HG02885 (cell line): ENCODE data around the gene LMBR1L.
"Not testable (repeated sequence)": the region's sequence is repeated elsewhere in the genome, so short reads cannot be mapped to it uniquely, and the experiment has no call there.

Experiments
- ATAC-seq: cut with Tn5 transposase; IDR thresholded peaks from one replicate; pipeline ENCODE4 v1.9.1; 2021; ENCODE audit warnings: mild to moderate bottlenecking; ENCODE audit not compliant: unreplicated experiment, poor library complexity

Gene LMBR1L, protein sequence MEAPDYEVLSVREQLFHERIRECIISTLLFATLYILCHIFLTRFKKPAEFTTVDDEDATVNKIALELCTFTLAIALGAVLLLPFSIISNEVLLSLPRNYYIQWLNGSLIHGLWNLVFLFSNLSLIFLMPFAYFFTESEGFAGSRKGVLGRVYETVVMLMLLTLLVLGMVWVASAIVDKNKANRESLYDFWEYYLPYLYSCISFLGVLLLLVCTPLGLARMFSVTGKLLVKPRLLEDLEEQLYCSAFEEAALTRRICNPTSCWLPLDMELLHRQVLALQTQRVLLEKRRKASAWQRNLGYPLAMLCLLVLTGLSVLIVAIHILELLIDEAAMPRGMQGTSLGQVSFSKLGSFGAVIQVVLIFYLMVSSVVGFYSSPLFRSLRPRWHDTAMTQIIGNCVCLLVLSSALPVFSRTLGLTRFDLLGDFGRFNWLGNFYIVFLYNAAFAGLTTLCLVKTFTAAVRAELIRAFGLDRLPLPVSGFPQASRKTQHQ

DNA sequence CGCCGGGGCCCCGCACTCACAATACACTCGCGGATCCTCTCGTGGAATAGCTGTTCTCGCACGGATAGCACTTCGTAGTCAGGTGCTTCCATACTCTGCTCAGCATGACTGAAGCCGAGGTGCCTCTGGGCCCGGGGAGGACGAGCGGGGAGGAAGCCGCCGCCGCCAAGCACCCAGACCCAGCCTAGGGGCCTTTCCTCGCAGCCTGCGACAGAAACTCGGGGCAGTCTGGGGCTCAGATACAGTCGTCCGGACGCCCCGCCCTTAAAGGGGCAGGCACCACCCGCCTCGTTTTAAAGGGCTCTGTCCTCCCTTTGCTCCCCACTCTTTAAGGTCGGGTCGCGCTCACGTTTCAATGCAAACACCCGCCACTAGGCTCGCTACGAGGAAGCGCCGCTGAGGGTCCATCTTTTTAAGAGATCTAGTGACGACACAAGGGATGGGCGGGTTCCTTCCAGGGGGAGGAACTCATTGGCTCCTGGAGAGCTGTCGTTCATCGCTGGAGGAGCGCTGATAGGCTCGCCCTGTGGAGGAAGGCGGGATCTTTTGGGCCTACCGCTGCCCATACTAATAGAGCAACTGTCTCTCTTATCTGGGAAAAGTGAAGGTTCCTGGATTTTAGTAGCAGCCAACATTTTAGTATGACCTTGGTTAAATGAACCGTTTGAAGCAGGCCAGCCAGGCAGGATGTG is at the start of gene LMBR1L:
Gene LMBR1L, minus strand, starts transcription at position 384 of the 692 bp plus-strand sequence. Its CDS starts 292 bp downstream, at position 92.
- peak; percentile 99 for ATAC-seq

DNA sequence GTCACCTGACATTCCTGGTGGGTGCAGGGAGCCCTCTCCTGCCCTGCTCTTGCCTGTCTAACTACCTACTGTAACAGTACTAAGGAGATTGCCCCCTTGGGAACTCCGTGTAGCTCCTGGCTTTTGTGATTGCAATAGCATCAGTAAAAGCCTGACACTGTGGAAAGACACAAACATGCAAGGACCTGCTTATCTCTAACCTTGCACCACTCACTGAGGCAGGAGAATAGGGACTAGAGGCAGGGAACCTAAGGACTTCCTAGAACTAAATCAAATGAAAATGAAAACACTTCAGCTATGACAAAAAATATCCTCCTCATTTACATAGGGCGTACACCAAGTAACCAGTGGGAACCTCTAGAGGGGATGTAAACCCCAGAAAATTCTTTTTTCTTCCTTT is 49.8 kb upstream of the LMBR1L start:
- ATAC-seq: no peak

DNA sequence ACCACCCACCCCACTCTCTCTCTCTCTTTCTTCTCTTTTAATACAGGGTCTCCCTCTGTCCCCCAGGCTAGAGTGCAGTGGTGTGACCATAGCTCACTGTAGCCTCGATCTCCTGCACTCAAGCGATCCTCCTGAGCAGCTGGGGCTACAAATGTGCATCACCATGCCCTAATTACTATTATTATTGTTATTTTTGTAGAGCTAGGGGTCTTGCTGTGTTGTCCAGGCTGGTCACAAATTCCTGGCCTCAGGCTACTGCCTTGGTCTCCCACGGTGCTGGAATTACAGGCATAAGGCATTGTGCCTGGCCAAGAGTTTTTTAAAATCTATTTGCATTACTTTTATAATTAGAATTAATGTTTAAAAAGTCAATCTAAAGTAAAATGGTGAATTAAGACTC is 43.6 kb upstream of the LMBR1L start:
- ATAC-seq: no peak

DNA sequence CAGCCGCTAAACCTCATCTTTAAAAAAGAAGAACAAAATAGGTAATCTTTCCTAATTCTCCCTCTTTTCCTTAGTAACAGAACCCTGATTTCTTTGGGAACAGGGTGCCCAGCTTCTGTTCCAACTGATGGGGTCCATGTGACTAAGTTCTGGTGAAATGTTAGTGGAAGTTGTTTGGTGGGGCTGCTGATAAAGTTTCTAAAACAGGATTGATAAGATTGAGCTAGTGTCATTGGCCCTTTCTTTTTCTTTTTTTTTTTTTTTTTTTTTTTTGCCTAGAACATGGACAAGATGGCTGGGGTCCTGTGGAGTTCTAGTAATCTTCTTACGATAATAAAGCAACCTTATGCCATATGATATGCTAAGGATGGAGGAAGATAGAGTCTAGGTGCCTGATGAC is 36.7 kb upstream of the LMBR1L start:
- no peak for ATAC-seq

DNA sequence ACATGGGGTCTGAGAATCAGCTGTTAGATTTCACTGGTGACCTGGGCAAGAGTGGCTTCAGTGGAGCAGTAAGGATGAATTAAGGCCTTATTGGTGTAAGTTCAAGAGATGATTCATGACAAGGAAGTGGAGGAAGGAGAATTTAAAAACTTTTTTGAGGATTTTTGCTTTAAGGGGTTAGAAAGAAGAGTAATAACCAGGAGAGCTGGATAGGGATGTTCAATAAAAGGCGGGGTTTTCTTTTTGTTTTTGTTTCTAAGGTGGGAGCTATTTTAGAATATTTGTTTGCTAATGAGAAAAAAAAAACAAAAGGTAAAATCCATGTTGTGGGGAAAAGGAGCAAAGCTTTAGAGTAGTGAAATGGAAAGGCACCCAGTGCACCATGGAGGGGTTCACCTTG is 35.8 kb upstream of the LMBR1L start:
- no peak for ATAC-seq

DNA sequence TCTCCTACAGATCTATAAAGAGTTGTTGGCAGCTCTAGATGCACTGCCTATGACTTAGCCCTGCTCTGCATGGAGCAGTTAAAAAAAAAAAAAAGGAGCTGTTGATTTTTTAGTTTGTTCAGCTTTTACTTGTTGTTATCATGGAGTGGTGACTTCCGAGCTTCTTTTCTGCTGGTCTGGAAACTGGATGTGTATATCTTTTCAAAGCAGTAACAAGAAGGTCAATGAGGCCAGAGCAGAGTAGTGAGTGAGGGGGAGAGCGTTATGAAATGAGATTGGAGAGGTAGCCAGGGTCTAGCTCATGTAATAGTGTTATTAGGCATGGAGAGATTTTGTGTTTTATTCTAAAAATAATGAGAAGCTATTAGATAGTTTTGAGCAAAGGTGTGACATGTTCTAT is 33.7 kb upstream of the LMBR1L start:
- no peak for ATAC-seq

DNA sequence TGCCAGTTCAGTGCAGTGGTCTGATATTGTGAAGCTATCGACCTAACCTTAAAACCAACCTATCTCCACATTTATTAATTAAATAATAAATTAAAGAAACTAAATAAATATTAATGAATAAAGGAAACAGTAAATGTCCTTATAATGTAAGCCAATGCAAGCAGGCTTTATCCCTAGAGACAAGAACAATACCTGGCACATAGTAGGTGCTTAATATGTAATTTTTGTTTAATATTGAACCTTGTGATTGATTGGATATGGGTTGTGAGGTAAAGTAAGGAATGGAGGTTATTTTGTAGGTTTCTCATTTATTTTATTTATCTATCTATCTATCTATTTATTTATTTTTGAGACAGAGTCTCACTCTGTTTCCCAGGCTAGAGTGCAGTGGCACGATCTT is 28.4 kb upstream of the LMBR1L start:
- ATAC-seq: no peak

DNA sequence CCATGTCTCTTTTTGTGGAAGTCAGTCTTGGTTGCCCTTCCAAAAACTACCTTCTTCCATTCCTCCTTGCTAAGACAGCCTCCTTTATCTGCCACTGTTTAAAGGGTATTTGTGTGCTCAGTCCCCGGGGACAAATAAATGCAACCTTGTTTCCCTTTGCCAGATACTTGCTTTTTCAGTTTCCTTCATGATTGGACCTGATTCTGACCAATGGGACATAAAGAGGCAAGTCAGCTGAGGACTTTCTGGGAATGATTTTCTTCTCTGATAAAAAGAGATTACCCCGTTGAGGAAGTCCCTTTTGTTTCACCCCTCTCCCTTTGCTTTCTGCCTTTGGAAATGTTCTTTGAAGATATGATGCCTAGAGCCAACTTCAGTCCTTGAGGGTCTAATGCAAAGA is 27.9 kb upstream of the LMBR1L start:
- no peak for ATAC-seq

DNA sequence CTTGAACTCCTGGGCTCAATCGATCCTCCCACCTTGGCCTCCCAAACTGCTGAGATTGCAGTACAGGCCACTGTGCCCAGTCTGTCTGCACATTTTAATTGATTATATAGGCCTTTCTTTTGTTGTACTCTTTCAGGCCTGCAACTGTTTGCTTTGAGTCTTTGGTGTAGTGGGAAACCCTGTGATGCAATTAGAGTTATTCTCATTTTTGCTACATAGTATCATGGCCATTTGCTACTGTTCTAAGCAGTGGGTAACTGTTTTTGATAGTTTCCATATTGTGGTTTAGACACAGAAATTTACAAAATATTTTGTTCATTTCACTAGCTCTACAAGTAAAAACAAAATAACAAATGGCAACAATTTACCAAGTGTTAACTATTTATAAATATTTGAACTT is 26.8 kb upstream of the LMBR1L start:
- ATAC-seq: no peak

DNA sequence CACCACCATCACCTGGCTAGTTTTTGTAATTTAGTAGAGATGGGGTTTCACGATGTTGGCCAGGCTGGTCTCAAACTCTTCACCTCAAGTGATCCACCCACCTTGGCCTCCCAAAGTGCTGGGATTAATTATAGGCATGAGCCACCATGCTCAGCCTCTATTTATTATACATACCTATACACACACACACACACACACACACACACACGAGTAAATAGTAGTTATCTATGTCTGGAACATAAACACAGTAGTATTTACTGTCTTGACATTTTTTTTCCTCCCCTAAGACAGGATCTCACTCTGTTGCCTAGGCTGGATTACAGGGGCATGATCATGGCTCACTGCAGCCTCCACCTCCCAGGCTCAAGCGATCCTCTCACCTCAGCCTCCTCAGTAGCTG is 26.4 kb upstream of the LMBR1L start:
- ATAC-seq: not testable (repeated sequence)

DNA sequence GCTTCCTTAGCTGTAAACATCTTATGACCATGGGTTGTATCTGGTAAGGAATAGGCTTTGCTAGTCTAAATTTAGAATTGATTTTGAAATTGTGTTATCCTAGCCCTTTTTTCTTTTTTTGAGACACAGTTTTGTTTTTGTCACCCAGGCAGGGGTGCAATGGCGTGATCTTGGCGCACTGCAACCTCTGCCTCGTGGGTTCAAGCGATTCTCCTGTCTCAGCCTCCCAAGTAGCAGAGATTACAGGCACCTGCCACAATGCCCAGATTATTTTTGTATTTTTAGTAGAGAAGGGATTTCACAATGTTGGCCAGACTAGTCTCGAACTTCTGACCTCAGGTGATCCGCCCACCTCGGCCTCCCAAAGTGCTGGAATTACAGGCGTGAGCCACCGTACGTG is 22.9 kb upstream of the LMBR1L start:
- ATAC-seq: no peak

DNA sequence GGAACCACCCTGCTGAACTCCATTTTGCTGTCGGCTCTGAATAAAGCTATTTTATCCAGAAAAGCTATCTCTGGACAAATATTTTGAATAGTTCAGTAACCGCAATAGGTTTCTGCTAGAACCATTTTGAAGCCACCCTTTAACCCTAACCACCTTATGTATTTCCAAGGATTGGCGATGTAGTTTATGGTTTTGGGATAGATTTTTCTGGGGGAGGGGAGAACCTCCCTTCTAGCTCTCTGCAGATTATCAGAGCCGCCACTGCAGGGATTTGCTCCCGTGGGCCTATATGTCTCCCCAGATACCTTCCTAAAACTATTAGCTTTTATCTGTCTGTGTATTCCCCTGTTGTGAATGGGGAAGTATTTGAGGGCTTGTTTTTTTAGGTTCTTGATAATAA is 22.4 kb upstream of the LMBR1L start:
- no peak for ATAC-seq

DNA sequence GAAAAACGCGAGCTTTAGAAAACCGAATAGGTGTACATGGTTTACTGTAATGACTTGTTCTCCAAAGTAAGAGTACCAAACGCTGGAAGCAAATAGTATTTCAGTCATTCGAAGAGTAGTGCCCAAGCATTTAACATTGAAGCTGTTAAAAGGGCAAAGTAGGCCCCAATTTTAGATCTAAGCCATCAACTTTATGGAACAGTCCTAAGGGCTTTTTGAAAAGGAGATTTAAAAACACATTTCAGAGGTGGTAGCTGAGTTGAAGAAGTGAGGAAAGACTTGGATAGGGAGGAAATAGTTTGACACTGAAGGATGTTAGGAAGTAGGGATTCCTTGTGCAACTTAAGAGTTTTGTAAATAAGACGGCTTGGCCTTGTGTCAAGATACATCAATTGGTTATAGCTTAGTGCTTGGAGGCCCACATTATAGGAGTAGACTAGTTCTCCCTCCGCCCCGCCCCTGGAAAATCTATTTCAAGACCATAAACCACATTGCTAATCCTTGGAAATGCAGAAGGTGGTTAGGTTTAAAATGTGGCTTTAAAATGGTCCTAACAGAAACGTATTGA is 21.3 kb upstream of the LMBR1L start:
- ATAC-seq: no peak

DNA sequence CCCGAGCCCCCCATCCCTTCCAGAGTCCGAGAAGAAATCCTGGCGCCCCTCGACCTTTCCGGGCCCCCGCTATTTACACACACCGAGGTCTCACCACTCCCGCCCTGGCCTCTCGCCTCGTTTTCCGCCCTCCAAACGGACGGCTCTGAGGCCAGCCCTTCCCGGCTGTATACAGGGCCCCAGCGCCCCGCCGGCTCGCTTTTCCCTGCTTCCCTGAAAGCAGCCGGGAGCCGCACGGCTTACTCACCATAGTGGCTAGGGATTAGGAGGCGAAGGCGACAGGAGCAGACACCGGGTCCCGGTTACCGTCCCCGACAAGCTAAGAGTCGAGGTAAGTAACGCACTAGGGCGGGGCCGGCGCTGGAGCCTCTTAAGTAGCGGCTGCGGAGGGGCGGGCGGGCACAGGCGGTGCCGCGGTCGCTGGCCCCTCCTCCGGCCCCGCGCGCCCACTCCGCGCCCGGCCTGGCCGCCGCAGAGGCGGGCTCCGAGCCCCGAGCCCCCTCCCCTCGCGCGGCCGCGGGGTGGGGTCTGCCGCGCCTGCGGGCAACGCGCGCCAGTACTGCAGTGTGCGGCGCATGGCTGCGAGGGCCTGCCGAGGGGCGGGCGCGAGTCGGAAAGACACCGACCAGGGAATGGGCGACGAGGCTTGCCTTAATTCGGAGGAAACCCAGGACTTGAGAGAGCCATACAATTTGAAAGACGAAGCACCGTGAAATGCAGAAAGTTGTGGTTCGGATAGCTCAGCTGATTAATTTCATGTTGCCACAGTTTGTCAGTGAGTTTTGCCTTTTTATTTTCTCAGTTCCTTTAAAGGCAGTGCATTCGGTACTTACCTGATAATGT is 20.6 kb upstream of the LMBR1L start, which contains the start of gene TUBA1B:
Gene TUBA1B, minus strand, starts transcription at position 345 of the 843 bp plus-strand sequence. Its CDS starts 95 bp downstream, at position 250.
- ATAC-seq: peak; percentile 75

DNA sequence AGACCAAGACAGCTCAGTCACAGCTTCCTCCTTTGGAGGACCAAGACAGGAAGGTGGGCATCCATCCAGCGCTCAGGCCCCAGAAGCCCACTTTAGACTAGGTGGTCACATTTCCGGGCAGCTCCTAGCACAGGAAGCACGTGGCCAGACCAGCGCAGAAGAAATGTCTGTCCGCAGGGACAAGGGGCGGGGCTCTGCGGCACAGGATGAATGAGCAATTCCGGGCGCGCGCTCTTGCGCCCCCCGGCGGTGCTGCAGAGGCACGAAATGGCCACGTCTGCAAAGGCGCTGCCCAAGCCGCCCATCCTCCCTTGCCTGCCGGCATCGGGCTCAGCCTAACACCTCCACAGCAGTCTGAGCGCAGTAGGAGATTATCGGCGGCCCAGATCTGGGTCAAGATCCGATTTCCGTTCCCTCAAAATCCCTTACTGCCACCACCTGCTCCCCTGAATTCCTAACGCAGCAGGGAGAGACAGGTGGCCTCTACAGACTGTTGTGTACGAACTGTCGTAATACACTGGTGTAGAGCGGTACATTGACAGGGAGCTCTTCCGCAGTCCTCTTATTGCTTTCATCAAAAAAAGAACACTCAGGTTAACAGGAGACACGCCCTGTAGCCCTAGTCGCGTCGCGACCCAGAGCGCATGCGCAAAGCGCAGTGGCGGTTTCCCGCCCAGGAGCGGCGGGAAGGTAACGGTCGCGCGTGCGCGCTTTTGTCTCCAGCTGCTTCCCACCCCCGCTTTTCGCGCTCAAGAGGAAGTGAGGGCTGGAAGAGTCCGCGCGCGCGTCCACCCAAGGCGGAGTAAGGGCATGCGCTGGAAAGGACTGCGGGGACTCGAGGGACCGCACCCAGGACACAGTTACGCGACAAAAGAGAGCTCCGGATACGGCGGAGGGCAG is 19.8 kb upstream of the LMBR1L start:
- peak; percentile 55 for ATAC-seq

DNA sequence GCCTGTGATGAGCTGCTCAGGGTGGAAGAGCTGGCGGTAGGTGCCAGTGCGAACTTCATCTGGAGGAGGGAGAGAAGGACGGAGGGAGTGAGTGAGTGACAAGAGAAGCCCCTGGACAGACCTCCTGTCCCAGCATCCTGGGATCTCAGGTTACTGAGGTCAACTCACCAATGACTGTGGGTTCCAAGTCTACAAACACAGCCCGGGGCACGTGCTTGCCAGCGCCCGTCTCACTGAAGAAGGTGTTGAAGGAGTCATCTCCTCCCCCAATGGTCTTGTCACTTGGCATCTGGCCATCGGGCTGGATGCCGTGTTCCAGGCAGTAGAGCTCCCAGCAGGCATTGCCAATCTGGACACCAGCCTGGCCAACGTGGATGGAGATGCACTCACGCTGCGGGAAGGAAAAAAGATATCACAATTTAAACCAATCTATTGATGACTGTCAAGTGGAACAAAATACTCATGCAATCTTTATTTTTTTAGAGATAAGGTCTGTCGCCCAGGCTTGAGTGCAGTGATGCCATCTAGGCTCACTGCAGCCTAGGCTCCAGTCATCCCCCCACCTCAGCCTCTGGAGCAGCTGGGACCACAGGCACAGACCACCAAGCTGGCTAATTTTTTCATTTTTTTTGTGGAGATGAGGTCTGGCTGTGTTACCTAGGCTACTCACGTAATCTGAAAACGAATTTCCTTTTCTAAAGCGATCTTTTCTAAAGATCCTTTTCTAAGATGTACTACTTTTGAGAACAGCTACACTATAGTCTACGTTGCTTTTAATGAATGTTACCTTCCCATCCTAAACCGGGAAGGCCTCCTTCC is 18.9 kb upstream of the LMBR1L start:
- no peak for ATAC-seq

DNA sequence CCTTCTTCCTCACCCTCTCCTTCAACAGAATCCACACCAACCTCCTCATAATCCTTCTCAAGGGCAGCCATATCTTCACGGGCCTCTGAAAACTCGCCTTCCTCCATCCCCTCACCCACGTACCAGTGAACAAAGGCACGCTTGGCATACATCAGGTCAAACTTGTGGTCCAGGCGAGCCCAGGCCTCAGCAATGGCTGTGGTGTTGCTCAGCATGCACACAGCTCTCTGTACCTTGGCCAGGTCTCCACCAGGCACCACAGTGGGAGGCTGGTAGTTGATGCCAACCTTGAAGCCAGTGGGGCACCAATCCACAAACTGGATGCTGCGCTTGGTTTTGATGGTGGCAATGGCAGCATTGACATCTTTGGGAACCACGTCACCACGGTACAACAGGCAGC is 17.3 kb upstream of the LMBR1L start:
- ATAC-seq: not testable (repeated sequence)
